Astrocyte (in vitro differentiated cells and primary cell): ENCODE results near the gene CARD14. TPM values are rescaled to one million over a fixed set of nuclear protein-coding genes. Genes with fewer than 3 reads are reported as not detected.

Source experiments
- DNase-seq: peaks from one replicate; pipeline ENCODE4 v3.0.0-alpha.2; 2010; ENCODE audit warnings: low read depth
- FAIRE-seq: peaks from 2 replicates; lab custom pipeline; 2011; peaks lifted over from hg19 to GRCh38; lab: Jason Lieb, UNC
- H2AFZ ChIP-seq: 2 replicates; pipeline ENCODE4 v1.6.0; 2012; ENCODE audit warnings: low read depth, low read length, inconsistent platforms
- H3K27ac ChIP-seq: 2 replicates; pipeline ENCODE4 v1.5.1; 2011; ENCODE audit warnings: low read depth, low read length, inconsistent platforms
- H3K27me3 ChIP-seq: 2 replicates; pipeline ENCODE4 v1.6.0; 2011; ENCODE audit warnings: low read length, inconsistent platforms; ENCODE audit not compliant: insufficient read depth
- H3K36me3 ChIP-seq: 2 replicates; pipeline ENCODE4 v1.5.1; 2011; ENCODE audit warnings: low read length, inconsistent platforms; ENCODE audit not compliant: insufficient read depth
- H3K4me1 ChIP-seq: 2 replicates; pipeline ENCODE4 v1.5.1; 2011; ENCODE audit warnings: low read length, inconsistent platforms; ENCODE audit not compliant: insufficient read depth
- H3K4me2 ChIP-seq: 2 replicates; pipeline ENCODE4 v1.6.0; 2012; ENCODE audit warnings: low read length, inconsistent platforms
- H3K4me3 ChIP-seq: 2 replicates; pipeline ENCODE4 v1.5.1; 2011; ENCODE audit warnings: low read depth, mild to moderate bottlenecking, low read length, inconsistent platforms; ENCODE audit not compliant: insufficient read depth
- H3K79me2 ChIP-seq: 2 replicates; pipeline ENCODE4 v1.6.0; 2012; ENCODE audit warnings: mild to moderate bottlenecking, low read length, inconsistent platforms; ENCODE audit not compliant: insufficient read depth
- H3K9ac ChIP-seq: 2 replicates; pipeline ENCODE4 v1.6.0; 2012; ENCODE audit warnings: mild to moderate bottlenecking, low read length, inconsistent platforms
- H3K9me3 ChIP-seq: 2 replicates; pipeline ENCODE4 v1.5.1; 2012; ENCODE audit warnings: low read depth, mild to moderate bottlenecking, low read length, inconsistent platforms; ENCODE audit not compliant: insufficient read depth
- H4K20me1 ChIP-seq: 2 replicates; pipeline ENCODE4 v1.6.0; 2012; ENCODE audit warnings: low read length, inconsistent platforms; ENCODE audit not compliant: insufficient read depth
- H3K27ac Mint-ChIP-seq: one replicate; pipeline ENCODE4 v1.8.0; 2021; ENCODE audit warnings: mild to moderate bottlenecking, mixed read lengths; ENCODE audit not compliant: unreplicated experiment
- H3K27me3 Mint-ChIP-seq: one replicate; pipeline ENCODE4 v1.8.0; 2021; ENCODE audit warnings: low read depth, mixed read lengths; ENCODE audit not compliant: unreplicated experiment
- H3K36me3 Mint-ChIP-seq: one replicate; pipeline ENCODE4 v1.8.0; 2021; ENCODE audit warnings: low read depth, mixed read lengths; ENCODE audit not compliant: unreplicated experiment
- H3K4me1 Mint-ChIP-seq: one replicate; pipeline ENCODE4 v1.8.0; 2021; ENCODE audit warnings: low read depth, mixed read lengths; ENCODE audit not compliant: unreplicated experiment
- H3K4me3 Mint-ChIP-seq: one replicate; pipeline ENCODE4 v1.8.0; 2021; ENCODE audit warnings: mild to moderate bottlenecking, moderate library complexity, mixed read lengths; ENCODE audit not compliant: unreplicated experiment
- H3K9me3 Mint-ChIP-seq: one replicate; pipeline ENCODE4 v1.8.0; 2021; ENCODE audit warnings: mild to moderate bottlenecking, mixed read lengths; ENCODE audit not compliant: unreplicated experiment
- CTCF ChIP-seq: IDR thresholded peaks from 2 replicates; pipeline ENCODE4 v1.5.1; 2011; ENCODE audit warnings: low read depth, mild to moderate bottlenecking, inconsistent platforms, low read length, moderate library complexity; ENCODE audit not compliant: insufficient read depth
- EZH2 ChIP-seq: IDR thresholded peaks from 2 replicates; pipeline ENCODE4 v1.6.1; 2012; ENCODE audit warnings: mild to moderate bottlenecking, low read length, inconsistent platforms; ENCODE audit not compliant: insufficient read depth
- total RNA-seq: library from RNA; stranded (reverse); gene quantifications from 2 replicates; pipeline ENCODE4 v1.2.1, GENCODE V29; 2021

CARD14 gene
- total RNA-seq, 1 donor from 2014 or later, result not detected

GRCh38 chr17:80248001-80248893, 78.4 kb downstream of the CARD14 start:
- no peaks in the 10 kb centered on the region for H3K4me1 Mint-ChIP-seq
- H3K4me2 ChIP-seq, result no peak overlapping the region
- peaks cover 11% of the 10 kb centered on the region for H3K36me3 Mint-ChIP-seq
- H3K4me3 ChIP-seq, result no peak overlapping the region
- no peaks in the 10 kb centered on the region for H4K20me1 ChIP-seq
- no peak overlapping the region for H3K9ac ChIP-seq
- no peaks in the 10 kb centered on the region for H3K79me2 ChIP-seq
- no peak for FAIRE-seq
- TF ChIP-seq EZH2, result no peak
- TF ChIP-seq CTCF, result no peak
- H3K4me1 ChIP-seq, result no peaks in the 10 kb centered on the region
- H3K9me3 Mint-ChIP-seq, result no peaks in the 10 kb centered on the region
- no peak overlapping the region for H3K4me3 Mint-ChIP-seq
- H3K36me3 ChIP-seq, result no peaks in the 10 kb centered on the region
- H3K27me3 Mint-ChIP-seq, result no peaks in the 10 kb centered on the region
- H2AFZ ChIP-seq, result no peak overlapping the region
- H3K27me3 ChIP-seq, result no peaks in the 10 kb centered on the region
- no peak overlapping the region for H3K27ac ChIP-seq
- no peaks in the 10 kb centered on the region for H3K9me3 ChIP-seq
- no peak overlapping the region for H3K27ac Mint-ChIP-seq
- DNase-seq, result no peak

GRCh38 chr17:80248894-80249710, 79.3 kb downstream of the CARD14 start:
- peaks cover 11% of the 10 kb centered on the region for H3K36me3 Mint-ChIP-seq
- TF ChIP-seq EZH2, result no peak
- no peak for TF ChIP-seq CTCF
- Histone ChIP-seq H3K79me2 (no peaks in the 10 kb centered on the region), H3K27me3 (no peaks in the 10 kb centered on the region), H4K20me1 (no peaks in the 10 kb centered on the region), H3K4me2 (no peak overlapping the region), H3K27ac (no peak overlapping the region), H3K4me3 (no peak overlapping the region), H2AFZ (no peak overlapping the region), H3K9ac (no peak overlapping the region), H3K4me1 (no peaks in the 10 kb centered on the region), H3K9me3 (no peaks in the 10 kb centered on the region), H3K36me3 (no peaks in the 10 kb centered on the region)
- no peak overlapping the region for H3K4me3 Mint-ChIP-seq
- no peaks in the 10 kb centered on the region for H3K9me3 Mint-ChIP-seq
- no peaks in the 10 kb centered on the region for H3K27me3 Mint-ChIP-seq
- FAIRE-seq (no peak), DNase-seq (no peak)
- H3K27ac Mint-ChIP-seq, result no peak overlapping the region
- no peaks in the 10 kb centered on the region for H3K4me1 Mint-ChIP-seq
